HG02885 (cell line): ENCODE results near the gene DENND6B.

Source experiments
- ATAC-seq: cut with Tn5 transposase; IDR thresholded peaks from one replicate; pipeline ENCODE4 v1.9.1; 2021; ENCODE audit warnings: mild to moderate bottlenecking; ENCODE audit not compliant: unreplicated experiment, poor library complexity

Gene DENND6B

DNA sequence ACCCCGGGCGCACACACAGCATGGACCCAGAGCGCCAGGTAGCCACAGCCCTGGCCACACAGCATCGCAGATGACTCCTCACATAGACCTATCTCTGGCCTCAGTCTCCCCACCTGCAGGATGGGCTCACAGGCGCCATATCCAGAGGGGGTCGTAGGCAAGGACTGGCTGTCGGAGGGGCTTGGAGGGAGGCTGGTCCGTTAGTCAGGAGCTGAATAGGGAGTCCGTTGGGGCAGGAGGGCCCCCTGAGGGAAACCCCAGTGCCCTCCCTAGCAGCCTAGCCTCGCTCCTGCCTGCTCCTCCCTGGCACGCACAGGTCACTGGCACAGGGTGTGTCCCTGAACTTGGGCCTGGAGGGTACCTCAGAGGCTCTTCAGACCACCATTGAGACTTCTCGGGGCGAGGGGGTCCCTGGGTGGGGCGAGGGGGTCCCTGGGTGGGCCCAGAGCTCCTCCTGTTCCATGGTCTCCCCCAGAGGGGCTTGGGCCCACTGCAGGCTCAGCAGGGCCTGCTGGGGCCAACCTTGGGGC, 21.4 kb downstream of the DENND6B start:
- ATAC-seq: no peak

DNA sequence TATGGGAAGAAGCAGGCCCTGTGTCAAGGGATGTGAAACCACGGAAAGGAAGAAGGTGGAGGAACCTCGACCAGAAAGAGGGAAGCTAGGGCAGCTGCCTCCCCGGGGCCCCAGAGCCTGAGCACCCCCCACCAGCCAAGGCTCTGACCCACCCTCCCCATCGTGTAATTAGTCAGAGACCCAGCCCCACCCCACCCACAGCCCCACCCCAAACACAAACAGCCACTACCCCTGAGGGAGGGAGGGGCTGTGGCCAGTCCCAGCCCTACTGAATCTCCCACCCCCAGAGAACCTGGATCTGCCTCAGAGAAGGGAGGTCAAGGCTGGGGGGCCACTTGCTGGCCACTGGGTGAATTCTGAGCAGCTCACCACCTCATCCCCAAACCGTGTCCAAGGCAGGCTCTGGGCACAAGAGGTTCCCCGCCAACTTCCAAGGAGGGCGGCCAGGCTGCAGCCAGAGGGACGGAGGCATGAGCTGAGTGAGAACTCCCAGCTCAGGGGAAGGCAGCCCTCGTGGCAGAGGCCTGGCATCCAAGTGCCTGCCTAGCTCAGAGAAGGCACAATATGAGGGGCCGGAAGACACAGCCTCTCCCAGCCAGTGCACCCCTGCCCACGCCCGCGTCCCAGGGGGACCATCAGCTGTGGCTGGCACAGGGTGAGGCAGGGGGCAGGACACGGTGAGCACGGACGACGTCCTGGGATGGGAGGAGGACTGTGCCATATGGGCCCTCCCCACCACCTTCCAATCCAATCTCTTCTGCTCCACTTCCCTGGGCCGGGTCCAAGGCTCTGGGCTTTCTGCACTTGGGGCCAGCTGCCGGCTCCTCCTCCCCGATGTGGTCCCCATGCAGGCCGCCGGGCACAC, 22.1 kb downstream of the DENND6B start:
- no peak for ATAC-seq

DNA sequence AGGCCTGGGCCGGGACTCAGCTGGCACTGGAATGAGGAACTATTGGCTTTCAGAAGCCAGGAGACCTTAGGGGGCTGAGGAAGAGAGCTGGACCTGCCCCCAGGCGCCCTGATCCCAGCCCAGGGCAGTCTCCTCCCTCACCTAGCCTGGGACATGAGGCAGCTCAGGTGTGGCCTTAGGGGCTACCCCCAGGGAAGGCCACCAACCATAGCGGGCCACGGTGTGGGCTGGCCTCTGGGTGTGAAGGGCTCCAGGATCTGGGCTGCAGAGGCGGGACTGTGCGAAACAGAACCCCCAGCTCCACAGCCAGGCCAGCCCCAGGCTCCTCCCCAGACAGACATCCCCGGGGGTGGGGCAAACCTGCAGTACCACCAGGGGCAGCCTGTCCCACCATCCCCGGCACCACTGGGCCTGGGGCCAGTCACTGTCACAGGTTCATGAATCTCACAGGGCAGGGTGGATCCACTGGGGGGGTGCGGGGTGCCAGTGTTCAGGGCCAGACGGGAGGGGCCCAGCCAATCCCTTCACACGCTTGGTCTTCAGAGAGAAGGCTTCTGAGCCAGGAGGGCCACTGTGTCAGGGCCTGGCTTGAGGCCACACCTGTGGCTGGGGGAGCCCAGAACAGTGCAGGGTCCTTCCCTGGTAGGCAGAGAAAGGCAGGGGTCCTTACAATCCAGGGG, 22.8 kb downstream of the DENND6B start:
- no peak for ATAC-seq

- no peak for ATAC-seq
These were observed 23.3 kb downstream of the DENND6B start for GRCh38 chr22:50303515-50303847.

DNA sequence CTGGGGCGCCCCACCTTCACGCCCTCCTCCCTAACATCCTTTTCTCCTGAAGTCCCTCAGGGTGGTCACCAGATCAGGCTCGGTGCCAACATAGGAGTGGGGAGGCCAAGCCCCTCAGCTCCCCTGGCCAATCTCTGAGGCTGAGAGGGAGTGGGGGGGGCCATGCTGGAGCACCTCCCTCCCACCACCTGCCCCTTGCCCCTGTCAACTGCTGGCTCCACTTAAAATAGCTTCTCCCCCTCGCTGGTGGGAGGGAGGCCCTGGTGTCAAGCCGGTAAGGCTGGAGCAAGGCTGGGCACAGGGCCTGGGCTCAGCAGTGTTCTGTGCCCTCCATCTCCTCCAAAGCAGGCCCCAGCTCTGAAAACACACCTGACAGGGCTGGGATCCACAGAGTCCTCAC, 24.2 kb downstream of the DENND6B start:
- no peak for ATAC-seq

DNA sequence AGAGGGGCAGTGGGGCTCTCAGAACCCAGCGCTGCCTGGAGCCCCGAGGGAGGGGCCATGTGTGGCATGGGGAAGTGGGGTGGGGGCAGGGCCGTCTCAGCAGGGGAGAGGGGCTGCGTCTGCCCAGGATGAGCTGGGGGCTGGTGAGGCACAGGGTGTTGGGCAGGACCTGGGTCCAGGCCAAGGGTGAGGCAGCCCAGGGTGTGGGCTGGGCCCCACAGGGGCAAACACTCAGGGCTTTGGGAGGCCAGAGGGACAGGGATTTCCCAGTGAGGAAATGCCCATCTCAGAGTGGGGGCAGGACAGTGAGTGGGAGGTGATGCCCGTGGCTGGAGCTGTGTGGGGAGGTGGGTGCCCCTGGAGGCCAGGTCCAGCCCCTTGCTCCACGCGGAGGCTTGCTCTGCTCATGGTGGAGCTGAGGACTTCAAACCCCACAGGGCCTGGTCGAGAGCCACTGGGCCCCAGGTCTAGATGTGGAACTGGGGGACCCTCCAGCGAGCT, 24.7 kb downstream of the DENND6B start:
- no peak for ATAC-seq

GRCh38 chr22:50301581-50301991, 25.2 kb downstream of the DENND6B start:
- no peak for ATAC-seq

DNA sequence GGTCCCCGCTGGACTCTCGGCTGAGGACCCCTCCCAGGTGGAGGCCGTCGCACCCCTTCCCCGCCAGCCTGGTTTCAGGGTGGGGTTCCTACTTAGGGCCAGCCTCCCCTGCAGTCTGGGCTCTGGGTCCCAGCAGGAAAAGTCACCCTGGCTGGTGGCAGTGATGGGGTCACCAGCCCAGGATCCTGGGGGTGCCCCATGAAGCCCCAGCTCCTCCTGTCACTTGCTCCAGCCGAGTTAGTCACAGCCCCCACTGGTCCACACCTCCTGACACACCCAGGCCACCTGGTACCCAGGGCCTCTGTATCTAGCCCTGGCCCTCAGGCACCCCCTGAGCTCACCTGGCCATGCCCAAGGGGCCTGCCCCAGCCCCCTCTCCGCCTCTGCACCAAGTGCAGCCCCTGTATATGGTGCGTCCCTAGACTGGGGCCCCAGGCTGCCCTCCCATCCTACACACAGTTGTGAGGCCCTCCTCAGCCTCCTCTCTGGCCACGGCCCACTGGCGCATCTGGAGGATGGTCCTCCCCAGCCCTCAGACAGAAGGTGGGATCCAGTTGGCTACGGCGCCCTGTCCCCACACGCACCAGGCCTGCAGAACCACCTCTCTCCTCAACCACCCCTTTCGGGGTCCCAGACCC, 26.1 kb downstream of the DENND6B start:
- no peak for ATAC-seq

GRCh38 chr22:50299785-50300619, 26.8 kb downstream of the DENND6B start:
- ATAC-seq: no peak

GRCh38 chr22:50298937-50299784, 27.7 kb downstream of the DENND6B start:
- no peak for ATAC-seq

- no peak for ATAC-seq
These were observed 28.6 kb downstream of the DENND6B start for GRCh38 chr22:50298266-50298637.

GRCh38 chr22:50297510-50298265, 29.1 kb downstream of the DENND6B start:
- ATAC-seq: no peak

- no peak for ATAC-seq
These were observed 29.9 kb downstream of the DENND6B start for GRCh38 chr22:50296658-50297490.

- ATAC-seq: no peak
These were observed 32.5 kb downstream of the DENND6B start for GRCh38 chr22:50294319-50294656.

DNA sequence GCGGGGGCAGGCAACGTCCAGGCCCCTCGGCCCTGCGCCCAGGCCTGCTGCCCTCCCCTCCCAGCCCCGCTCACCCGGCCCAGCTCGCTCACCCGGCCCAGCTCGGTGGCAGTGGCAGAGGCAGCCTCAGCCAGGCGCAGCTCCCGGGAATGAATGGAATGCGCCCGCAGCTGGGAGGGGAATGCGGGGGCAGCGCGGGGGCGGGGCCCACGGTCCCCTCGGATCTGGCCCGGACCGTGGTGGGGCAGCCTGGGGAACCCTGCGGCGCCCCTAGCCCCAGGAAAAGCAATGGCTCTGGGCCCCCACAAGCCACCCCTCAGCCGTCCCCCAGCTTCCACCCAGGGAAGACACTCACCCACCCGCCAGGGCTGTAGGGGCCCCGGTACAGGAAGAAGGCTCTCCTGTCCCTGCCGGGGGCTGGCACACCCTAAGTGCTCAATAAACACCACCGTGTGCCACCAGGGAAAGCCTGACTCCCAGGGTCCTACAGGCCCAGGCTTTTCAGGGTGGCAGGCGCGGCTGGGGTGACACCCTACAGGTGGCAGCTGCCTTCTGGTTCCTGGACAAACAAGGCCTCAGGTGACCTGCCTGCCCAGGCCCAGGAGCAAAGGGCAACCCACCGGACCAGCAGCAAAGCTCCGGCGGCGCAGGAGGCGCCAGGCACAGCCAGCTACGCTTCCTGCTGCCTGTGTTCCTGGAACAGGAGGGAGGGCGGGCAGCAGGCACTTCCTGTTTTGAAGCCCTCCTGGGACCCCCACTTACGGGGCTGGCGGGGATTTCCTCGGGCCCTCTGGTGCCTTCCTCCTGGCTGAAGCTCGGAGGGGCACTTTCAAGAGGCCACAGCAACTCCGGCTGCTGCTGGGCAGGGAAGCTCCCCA, 33.1 kb downstream of the DENND6B start:
- ATAC-seq: no peak

GRCh38 chr22:50292643-50293440, 34.0 kb downstream of the DENND6B start:
- ATAC-seq: no peak
